Stimulated activated CD4-positive, alpha-beta T cell treated with anti-CD3 and anti-CD28 coated beads, Interleukin-4, amount 100 ng/mL, for 1 hour (primary cell): ENCODE results near the gene DCLK1.

Experiments
- DNase-seq: peaks from one replicate; pipeline ENCODE4 v3.0.0-alpha.2; 2020

DCLK1 gene

GRCh38 chr13:35817642-35818607 is 313.3 kb downstream of the DCLK1 start:
- DNase-seq, result no peak

- DNase-seq, result no peak
Observed at GRCh38 chr13:35814605-35815011, 316.6 kb downstream of the DCLK1 start.

DNA sequence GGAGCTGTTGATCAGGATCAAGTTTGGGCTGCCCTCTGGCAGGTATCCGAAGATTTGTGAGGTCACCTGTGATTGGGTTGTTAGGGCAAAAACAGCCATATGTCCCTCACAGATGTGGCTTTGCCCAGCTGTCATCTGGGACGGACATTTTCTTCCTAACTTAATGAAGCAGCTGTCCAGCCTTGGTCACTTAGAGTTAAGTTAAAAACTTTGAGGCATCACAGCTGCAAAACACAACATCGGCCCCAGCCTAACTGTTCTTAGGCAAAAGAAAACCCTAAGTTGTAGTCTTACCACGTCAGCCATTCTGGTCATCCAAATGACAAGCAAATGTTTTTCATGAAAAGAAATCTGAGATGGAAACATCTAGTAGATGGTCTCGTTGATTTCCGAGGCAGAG is 318.4 kb downstream of the DCLK1 start:
- no peak for DNase-seq

DNA sequence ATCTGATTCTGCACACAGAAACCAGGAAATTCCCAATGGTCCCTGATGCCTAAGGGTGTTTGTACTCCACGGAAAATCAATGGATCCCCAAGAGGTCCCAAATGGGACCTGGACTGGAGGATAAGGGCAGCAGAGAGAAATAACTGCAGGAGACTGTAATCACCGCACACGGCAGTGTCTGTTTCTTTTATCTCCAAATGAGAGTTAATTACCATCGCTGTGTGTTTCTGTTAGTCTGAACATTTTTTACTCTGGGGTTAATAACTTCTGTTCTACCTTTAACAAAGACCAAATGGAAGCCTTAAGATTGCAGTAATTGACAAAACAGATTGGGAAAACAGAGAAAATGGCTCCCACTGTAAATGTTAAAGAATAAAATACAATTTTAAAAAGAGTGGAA is 320.9 kb downstream of the DCLK1 start:
- DNase-seq, result no peak

DNA sequence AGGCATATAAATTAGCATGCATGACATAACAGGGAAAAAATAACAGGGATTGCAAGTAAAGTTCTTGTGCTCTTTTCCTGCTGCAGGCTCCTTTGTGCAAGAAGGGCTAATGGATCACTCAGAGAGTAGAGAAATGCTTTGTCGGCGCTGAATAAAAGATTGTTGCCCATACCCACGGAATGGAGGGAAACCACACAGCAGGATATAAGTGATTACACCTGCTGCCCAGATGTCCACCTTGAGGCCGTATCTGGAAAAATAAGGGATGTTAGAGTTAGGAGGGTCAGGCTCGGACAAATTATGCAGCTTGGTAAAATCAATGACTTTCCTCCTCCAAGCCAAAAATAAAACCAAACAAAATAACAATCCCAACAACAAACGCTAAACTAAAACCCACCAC is 322.3 kb downstream of the DCLK1 start:
- no peak for DNase-seq

DNA sequence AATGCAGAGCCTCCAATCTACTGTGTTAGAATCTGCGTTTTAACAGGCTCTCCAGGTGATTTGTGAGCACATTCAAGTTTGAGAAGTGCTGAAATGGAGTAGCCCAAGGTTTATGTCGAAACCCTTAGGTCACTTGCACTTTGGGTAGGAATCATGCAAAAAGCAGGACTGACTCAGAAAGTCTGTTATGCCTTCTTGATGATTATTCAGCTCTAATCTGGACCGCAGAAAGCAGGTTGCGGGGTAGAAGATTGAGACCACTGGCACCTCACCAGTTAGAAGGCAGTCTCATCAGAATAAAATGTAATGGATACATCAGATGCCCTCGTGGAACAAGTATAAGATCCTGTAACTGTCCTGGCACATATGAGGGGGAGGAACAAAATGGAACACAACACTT is 326.3 kb downstream of the DCLK1 start:
- DNase-seq, result no peak

GRCh38 chr13:35797991-35798390 is 333.2 kb downstream of the DCLK1 start:
- no peak for DNase-seq

DNA sequence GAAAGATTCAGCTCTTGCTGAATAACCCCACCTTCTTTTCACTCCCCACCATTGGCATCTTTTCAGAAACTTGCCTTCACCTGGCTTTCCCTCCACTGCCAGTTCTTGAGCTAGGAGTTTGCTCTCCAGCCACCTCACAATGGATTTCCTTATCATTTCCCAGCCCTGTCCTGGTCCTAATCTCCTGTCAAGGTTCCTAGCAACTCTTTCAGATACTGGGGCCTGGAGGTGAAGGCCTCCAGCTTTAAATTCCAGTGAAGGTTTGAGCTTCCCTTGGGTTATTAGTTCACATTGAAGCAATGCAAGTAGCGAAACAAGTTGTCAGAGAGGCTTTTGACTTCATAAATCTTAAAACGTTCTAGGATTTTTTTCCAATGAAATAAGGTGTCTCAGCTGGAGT is 333.9 kb downstream of the DCLK1 start:
- DNase-seq, result no peak

DNA sequence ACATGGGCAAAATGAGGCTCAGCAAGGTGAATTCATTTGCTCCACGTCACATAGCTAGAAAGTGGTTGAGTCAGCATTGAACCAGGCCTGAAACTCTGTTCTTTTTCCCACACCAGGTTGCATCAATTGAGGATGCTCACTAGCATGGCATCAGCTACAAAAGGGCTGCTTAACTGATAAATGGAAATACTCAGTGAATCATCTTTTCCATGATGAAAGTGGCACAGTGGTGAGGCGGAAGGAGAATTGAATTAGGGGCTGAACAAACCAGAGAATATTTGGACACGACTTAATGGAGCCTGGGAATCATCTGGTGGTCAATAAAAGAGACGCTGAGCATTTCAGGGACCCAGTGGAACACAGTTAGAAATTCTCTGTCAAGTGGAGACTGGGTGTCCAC is 334.6 kb downstream of the DCLK1 start:
- DNase-seq, result no peak

- no peak for DNase-seq
Observed at GRCh38 chr13:35794734-35795389, 336.3 kb downstream of the DCLK1 start.

- no peak for DNase-seq
Observed at GRCh38 chr13:35793823-35794222, 337.4 kb downstream of the DCLK1 start.

DNA sequence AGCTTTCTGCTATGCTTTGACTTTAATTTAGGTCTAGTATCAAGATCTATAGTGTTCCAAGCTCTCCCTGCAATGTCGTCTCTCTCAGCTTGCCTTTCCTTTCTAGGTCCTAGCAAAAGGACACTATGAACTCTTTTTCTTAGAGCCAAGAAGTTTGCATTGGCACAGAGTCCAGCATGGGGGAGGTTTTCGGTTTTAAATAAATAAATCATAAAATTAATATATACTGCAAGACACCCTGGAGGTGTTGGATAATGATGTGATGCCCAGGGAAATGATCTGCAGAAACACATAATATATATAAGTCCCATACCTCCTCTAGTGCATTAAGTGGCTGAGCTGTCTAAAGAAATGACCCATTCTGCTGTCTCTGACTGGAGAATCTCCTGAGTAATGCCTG is 338.3 kb downstream of the DCLK1 start:
- DNase-seq, result no peak

- DNase-seq, result no peak
Observed at GRCh38 chr13:35792021-35792420, 339.2 kb downstream of the DCLK1 start.

DNA sequence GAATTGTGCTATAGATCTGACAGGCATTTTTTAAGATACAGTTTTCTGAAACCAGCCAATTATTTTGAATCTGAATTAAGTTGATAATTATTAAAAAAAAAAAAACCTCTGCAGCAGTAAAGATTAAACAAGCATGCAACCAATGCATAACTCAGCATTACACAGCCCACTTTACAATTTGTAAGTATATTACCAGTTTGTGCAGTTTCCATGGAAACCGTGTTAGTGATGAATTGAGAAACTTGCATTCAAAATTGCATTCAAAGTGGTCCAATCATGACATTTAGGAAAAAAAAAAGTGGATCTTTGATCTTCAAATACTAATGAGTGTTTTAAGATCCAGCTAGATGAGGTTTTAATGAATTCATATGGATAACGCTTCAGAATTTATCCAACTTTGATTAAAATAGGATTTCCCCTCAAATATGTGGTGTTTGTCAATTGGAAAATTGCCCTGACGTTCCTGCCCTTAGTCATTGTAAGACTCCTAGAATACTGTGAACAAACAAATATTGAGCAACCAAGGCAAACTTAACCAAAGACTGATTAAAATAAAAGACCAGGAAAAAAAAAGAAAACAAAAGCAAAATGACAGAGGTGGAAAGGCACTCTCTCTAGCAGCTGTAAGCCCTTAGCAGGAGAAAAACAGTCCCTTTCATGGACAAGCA is 339.9 kb downstream of the DCLK1 start:
- no peak for DNase-seq

DNA sequence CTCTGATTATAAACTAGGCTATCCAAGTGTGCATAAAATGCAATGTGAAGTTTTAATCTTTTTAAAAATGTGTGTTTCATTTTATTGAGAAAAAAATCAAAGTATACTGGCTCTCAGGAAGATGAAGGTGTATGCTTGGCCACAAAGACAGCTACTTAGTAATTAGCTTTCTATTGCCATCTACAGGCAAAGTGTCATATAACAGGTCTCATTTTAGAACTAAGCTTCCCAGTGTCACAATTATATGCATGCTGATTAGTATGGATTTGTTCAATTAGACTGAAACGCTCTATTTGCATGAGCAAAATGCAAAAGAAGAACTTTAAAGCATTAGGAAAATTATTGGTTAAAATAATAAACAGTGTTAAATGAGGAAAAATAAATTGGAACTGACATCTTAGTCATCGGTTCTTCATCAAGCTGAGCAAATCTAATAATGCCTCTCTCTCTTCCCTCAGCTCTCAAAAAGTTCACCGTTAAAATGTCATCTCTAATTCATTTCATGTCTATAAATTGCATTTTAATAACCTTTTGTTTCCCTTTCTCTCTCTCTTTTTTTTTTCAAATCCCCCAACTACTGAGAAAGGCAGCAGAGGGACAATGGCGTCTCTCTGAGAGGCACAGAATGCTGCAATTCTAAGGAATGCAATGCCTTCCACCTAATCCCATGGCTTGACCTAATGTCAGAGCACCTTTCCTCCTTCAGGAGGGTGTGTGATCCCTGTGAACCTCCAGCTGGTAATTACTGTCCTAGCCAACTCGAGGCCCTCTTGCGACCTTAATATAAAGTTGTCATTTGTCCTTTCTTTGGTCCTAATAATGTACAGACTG is 341.6 kb downstream of the DCLK1 start:
- no peak for DNase-seq

GRCh38 chr13:35787937-35788336 is 343.2 kb downstream of the DCLK1 start:
- no peak for DNase-seq

- DNase-seq, result no peak
Observed at GRCh38 chr13:35785576-35786303, 345.4 kb downstream of the DCLK1 start.

DNA sequence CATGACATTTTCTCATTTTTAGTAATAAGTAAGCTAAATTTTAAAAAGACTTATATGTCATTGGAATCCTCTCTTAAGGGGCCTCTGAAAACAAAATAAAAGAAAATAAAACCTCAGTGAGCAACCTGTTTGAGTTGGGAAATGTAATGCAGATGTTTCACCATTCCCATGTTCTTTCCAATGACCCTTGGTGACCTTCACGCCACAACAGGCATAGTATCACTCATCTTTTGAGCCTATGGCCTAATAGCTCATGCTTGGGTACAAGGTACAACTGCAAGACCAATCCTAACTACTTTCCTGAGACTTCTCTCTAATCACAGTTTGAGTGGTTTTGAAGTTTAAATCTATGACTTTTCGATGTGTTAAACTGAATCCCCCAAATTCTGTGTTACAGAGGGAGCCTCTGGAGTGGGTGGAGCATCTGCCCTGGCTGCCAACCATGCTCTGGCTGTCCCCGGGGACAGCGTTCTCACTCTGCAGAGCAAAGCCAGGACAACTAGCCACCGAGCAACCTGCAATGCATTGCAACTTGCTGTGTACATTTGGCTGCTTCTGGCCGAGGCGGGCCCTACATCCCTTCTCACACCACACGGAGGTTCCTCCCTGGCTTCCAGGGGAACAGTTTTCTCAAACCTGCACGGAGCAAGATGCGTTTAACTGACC is 346.8 kb downstream of the DCLK1 start:
- DNase-seq, result no peak

DNA sequence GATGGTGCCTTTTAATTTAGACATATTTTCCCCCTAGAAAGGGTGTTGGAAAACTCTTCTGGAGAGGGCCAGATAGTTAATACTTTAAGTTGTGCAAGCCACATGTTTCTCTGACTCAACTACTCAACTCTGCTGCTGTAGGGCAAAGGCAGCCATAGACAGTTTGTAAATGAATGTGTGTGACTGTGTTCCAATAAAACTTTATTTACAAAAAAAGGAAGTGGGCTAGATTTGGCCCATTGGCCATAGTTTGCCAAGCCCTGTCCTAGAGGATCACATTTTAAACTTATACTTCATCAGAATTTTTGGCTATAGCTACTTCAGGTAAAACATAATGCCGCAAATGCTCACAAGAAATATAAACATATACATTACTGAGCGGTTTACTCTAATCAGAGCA is 348.4 kb downstream of the DCLK1 start:
- no peak for DNase-seq

GRCh38 chr13:35781036-35782000 is 349.9 kb downstream of the DCLK1 start:
- DNase-seq, result no peak
